ENCODE results near the gene CCDC148. TPM values are rescaled to one million over a fixed set of nuclear protein-coding genes. Genes with fewer than 3 reads are reported as not detected.

CCDC148 gene
- total RNA-seq, 4 donors from 2014 or later: 0.66 TPM; not detected in 3

DNA sequence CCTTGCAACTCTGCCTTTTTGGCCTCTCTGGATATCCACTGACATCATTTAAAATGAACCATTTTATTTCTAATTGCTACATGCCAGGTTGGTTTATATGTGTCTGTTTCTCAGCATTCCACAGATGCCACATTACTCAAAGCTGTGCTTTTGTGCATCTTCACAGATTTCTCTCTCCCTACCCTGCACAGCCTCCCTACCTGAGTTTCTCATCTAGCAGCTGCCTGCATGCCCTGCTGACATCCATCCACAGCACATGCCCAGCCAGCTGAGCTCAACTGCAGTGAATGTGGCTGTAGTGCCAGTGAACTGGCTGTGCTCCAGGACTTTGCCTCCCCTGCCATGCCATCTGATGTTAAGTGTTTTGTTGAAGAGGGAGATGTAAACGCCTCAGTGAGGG is 44.7 kb upstream of the CCDC148 start:
- Histone ChIP-seq H3K4me3 (no peak overlapping the region), H3K9me3 (no peaks in the 10 kb centered on the region), H3K27ac (no peak overlapping the region), H3K36me3 (no peaks in the 10 kb centered on the region), H3K27me3 (no peaks in the 10 kb centered on the region), H3K4me1 (peaks cover 5 to 10% of the 10 kb centered on the region in 2 donors)
- in situ Hi-C loops (cut with MboI; ENCODE audit: low sequenced_read_pairs in 4 of 4) (no loop called here), intact Hi-C loops (cut with DNase I; ENCODE audit: low total_unique reads) (no loop called here)
- TF ChIP-seq, protein P1, sequence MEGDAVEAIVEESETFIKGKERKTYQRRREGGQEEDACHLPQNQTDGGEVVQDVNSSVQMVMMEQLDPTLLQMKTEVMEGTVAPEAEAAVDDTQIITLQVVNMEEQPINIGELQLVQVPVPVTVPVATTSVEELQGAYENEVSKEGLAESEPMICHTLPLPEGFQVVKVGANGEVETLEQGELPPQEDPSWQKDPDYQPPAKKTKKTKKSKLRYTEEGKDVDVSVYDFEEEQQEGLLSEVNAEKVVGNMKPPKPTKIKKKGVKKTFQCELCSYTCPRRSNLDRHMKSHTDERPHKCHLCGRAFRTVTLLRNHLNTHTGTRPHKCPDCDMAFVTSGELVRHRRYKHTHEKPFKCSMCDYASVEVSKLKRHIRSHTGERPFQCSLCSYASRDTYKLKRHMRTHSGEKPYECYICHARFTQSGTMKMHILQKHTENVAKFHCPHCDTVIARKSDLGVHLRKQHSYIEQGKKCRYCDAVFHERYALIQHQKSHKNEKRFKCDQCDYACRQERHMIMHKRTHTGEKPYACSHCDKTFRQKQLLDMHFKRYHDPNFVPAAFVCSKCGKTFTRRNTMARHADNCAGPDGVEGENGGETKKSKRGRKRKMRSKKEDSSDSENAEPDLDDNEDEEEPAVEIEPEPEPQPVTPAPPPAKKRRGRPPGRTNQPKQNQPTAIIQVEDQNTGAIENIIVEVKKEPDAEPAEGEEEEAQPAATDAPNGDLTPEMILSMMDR (IDR thresholded peaks at IDR 0.05 in 4 of 5, conservative IDR thresholded peaks at IDR 0.05 in 1 of 5): no peak
- no peak for TF ChIP-seq POLR2A (IDR thresholded peaks at IDR 0.05)
- DNase-seq (no peak), ATAC-seq (no peak)

DNA sequence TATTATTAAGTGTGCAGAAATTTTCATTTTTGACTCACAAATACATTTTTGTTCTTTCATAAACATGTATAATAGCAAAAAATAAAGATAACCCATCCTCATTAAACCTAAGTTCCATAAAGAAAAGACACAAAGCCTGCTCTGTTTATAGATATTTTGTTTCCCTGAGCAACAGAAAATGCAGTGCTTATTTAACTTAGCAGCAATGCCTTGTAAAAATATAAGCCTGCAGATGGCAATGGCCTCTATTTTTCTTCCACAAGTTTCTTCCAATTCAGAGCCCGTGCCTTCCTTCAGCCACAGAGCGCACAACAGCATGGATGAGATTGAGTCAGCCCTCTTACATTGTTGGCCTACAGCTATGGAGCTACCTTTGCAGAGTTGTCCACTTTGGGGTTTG is 43.8 kb upstream of the CCDC148 start:
- intact Hi-C loops (cut with DNase I; ENCODE audit: low total_unique reads): no loop called here
- no peak overlapping the region for H3K27ac ChIP-seq
- no peaks in the 10 kb centered on the region for H3K27me3 ChIP-seq

DNA sequence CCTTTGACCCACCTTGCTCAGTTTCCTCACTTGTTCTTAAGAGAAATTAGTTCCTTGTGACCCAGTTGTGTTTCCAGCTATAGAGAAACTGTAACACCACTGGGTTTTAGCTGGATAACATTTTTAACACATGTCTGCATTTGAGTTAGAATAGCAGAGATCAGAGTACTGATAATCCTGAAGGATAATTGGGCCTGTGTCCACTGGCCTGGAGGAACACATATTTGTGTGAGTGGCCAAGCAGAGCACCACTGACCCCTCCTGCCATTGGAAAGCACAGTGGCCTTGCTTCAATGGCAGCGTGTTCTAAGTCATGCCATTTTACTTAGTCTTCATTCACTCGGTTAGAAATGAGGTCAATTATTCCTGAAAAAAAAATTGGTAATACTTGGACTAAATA is 42.8 kb upstream of the CCDC148 start:
- Histone ChIP-seq H3K27me3 (no peaks in the 10 kb centered on the region), H3K36me3 (no peaks in the 10 kb centered on the region), H3K4me1 (no peaks in the 10 kb centered on the region), H3K27ac (no peak overlapping the region), H3K4me3 (no peak overlapping the region), H3K9me3 (no peaks in the 10 kb centered on the region)
- in situ Hi-C loops (cut with MboI; ENCODE audit: low sequenced_read_pairs in 4 of 4): no loop called here
- DNase-seq (no peak), ATAC-seq (no peak)
- intact Hi-C loops (cut with DNase I; ENCODE audit: low total_unique reads): no loop called here
- TF ChIP-seq, protein P1 (IDR thresholded peaks at IDR 0.05 in 4 of 5, conservative IDR thresholded peaks at IDR 0.05 in 1 of 5): no peak
- TF ChIP-seq POLR2A (IDR thresholded peaks at IDR 0.05): no peak

More for the DNA sequence above, 43.8 kb upstream of the CCDC148 start:
- Histone ChIP-seq H3K4me3 (no peak overlapping the region), H3K4me1 (peaks cover 2 to 8% of the 10 kb centered on the region in 2 donors), H3K36me3 (no peaks in the 10 kb centered on the region), H3K9me3 (no peaks in the 10 kb centered on the region)
- no peak for ATAC-seq
- TF ChIP-seq POLR2A (IDR thresholded peaks at IDR 0.05): no peak
- no peak for DNase-seq
- in situ Hi-C loops (cut with MboI; ENCODE audit: low sequenced_read_pairs in 4 of 4): no loop called here

DNA sequence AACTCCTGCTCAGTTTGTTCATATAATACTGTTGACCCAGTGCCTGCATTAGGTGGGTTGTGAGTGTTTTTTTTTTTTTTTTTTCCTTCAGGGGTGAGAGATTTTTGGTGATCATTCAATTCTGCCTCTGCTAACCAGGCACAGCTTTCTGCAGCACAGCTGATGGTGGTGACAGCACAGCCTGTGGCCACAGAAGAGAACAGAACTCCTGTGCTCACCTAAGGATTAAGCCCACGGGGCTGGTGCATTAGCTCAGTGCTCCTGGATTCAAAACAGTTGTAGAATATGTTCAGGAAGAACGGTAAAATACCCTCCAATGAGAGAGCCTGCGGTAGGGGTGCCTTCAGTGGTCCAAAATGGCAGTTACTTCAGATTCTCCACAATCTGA is 42.2 kb upstream of the CCDC148 start:
- Histone ChIP-seq H3K4me1 (peaks cover 0 to under 1% of the 10 kb centered on the region in 2 donors), H3K27me3 (no peaks in the 10 kb centered on the region), H3K9me3 (no peaks in the 10 kb centered on the region), H3K27ac (no peak overlapping the region), H3K36me3 (no peaks in the 10 kb centered on the region), H3K4me3 (no peak overlapping the region)
- no peak for DNase-seq
- no peak for ATAC-seq
- TF ChIP-seq POLR2A (IDR thresholded peaks at IDR 0.05): no peak
- TF ChIP-seq, protein P1 (IDR thresholded peaks at IDR 0.05 in 4 of 5, conservative IDR thresholded peaks at IDR 0.05 in 1 of 5): no peak
- in situ Hi-C loops (cut with MboI; ENCODE audit: low sequenced_read_pairs in 4 of 4): no loop called here
- intact Hi-C loops (cut with DNase I; ENCODE audit: low total_unique reads): no loop called here

DNA sequence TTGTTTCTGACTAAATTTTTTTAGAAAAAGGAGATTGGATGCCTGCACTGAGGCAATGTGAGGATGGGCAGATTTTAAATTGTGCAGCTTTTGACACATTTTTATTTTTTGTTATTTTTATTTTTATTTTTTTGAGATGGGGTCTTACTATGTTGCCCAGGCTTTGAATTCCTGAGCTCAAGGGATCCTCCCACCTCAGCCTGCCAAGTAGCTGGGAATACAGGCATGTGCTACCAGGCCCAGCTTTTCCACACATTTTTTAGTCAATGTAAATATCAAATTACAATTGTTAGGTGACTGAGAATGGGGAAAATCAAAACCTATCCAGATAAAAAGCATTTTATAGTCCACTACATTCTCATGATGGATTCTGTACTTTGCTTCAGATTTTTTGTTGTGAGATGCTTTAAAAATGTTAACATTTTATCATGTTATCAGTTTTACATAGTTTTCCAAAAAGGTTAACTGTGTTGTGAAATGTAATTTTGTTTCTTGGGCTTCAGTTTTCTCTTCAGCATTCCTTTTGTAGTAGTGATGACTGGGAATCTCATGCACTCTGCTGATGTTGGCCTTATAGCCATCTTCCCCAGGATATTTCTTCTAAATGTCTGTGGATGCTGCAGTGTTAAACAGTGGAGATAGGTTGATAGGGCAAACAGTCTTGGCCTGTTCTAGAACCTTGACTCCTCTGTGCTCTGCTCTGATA is 41.6 kb upstream of the CCDC148 start:
- Histone ChIP-seq H3K4me1 (peaks cover 0 to 6% of the 10 kb centered on the region in 2 donors), H3K36me3 (no peaks in the 10 kb centered on the region), H3K27me3 (no peaks in the 10 kb centered on the region), H3K4me3 (no peak overlapping the region), H3K27ac (no peak overlapping the region), H3K9me3 (no peaks in the 10 kb centered on the region)
- DNase-seq (no peak), ATAC-seq (no peak)
- intact Hi-C loops (cut with DNase I; ENCODE audit: low total_unique reads): no loop called here
- in situ Hi-C loops (cut with MboI; ENCODE audit: low sequenced_read_pairs in 4 of 4): no loop called here
- TF ChIP-seq, protein P1 (IDR thresholded peaks at IDR 0.05 in 4 of 5, conservative IDR thresholded peaks at IDR 0.05 in 1 of 5): no peak
- no peak for TF ChIP-seq POLR2A (IDR thresholded peaks at IDR 0.05)
